Kidney epithelial cell (primary cell): Measurements from ENCODE around the gene GRM2. TPM values are rescaled to one million over a fixed set of nuclear protein-coding genes. Genes with fewer than 3 reads are reported as not detected.

ENCODE experiments used
- DNase-seq: peaks from one replicate; pipeline ENCODE4 v3.0.0-alpha.2; 2010; ENCODE audit warnings: low read depth
- H3K27me3 ChIP-seq: 2 replicates; pipeline ENCODE4 v1.6.0; 2011; ENCODE audit warnings: low read length; ENCODE audit not compliant: control insufficient read depth, insufficient read depth
- H3K36me3 ChIP-seq: 2 replicates; pipeline ENCODE4 v1.5.1; 2011; ENCODE audit warnings: low read length; ENCODE audit not compliant: control insufficient read depth, insufficient read depth
- H3K4me3 ChIP-seq: 2 replicates; pipeline ENCODE4 v1.5.1; 2011; ENCODE audit warnings: low read depth, mild to moderate bottlenecking, control low read depth, low read length
- CTCF ChIP-seq: IDR thresholded peaks from 2 replicates; pipeline ENCODE4 v1.5.1; 2011; ENCODE audit warnings: mild to moderate bottlenecking, moderate library complexity, low read length, control low read depth, inconsistent platforms; ENCODE audit not compliant: insufficient read depth, poor library complexity, severe bottlenecking
- total RNA-seq: library from RNA; depleted of rRNA; stranded (reverse); fragments of >200 nt; gene quantifications from 2 replicates; pipeline ENCODE4 v1.2.3, GENCODE V29; 2015

Gene GRM2
- total RNA-seq, 1 donor from 2014 or later: not detected

GRCh38 chr3:51687431-51688205 is 19.2 kb upstream of the GRM2 start:
- Histone ChIP-seq H3K36me3 (peaks cover 1% of the 10 kb centered on the region), H3K27me3 (no peaks in the 10 kb centered on the region), H3K4me3 (no peak overlapping the region)
- no peak for TF ChIP-seq CTCF
- DNase-seq: no peak

- no peak overlapping the region for H3K4me3 ChIP-seq
- no peaks in the 10 kb centered on the region for H3K27me3 ChIP-seq
- no peak for TF ChIP-seq CTCF
- DNase-seq: no peak
- H3K36me3 ChIP-seq: no peaks in the 10 kb centered on the region
Observed at GRCh38 chr3:51688206-51688600, 18.7 kb upstream of the GRM2 start.

GRCh38 chr3:51691021-51691420 is 15.8 kb upstream of the GRM2 start:
- Histone ChIP-seq H3K36me3 (no peaks in the 10 kb centered on the region), H3K4me3 (no peak overlapping the region), H3K27me3 (no peaks in the 10 kb centered on the region)
- TF ChIP-seq CTCF: no peak
- no peak for DNase-seq

GRCh38 chr3:51691949-51692348 is 14.9 kb upstream of the GRM2 start:
- Histone ChIP-seq H3K4me3 (no peak overlapping the region), H3K27me3 (no peaks in the 10 kb centered on the region), H3K36me3 (no peaks in the 10 kb centered on the region)
- DNase-seq: no peak
- no peak for TF ChIP-seq CTCF

- DNase-seq: no peak
- Histone ChIP-seq H3K36me3 (no peaks in the 10 kb centered on the region), H3K27me3 (no peaks in the 10 kb centered on the region), H3K4me3 (no peak overlapping the region)
- TF ChIP-seq CTCF: no peak
Observed at GRCh38 chr3:51692980-51693395, 13.9 kb upstream of the GRM2 start.

- DNase-seq: no peak
- H3K4me3 ChIP-seq: no peak overlapping the region
- no peak for TF ChIP-seq CTCF
- H3K27me3 ChIP-seq: no peaks in the 10 kb centered on the region
- H3K36me3 ChIP-seq: peaks cover 2% of the 10 kb centered on the region
Observed at GRCh38 chr3:51696954-51697353, 9.9 kb upstream of the GRM2 start.
